Activated CD8-positive, alpha-beta memory T cell treated with anti-CD3 and anti-CD28 coated beads, Interleukin-2, amount 50 U/mL, for 4 hours (primary cell): ENCODE results near the gene LBH.

Experiments
- DNase-seq: peaks from one replicate; pipeline ENCODE4 v3.0.0-alpha.2; 2020

Gene LBH

GRCh38 chr2:30235859-30236535 lies 4.7 kb downstream of the LBH start:
- DNase-seq = peak; percentile 65

DNA sequence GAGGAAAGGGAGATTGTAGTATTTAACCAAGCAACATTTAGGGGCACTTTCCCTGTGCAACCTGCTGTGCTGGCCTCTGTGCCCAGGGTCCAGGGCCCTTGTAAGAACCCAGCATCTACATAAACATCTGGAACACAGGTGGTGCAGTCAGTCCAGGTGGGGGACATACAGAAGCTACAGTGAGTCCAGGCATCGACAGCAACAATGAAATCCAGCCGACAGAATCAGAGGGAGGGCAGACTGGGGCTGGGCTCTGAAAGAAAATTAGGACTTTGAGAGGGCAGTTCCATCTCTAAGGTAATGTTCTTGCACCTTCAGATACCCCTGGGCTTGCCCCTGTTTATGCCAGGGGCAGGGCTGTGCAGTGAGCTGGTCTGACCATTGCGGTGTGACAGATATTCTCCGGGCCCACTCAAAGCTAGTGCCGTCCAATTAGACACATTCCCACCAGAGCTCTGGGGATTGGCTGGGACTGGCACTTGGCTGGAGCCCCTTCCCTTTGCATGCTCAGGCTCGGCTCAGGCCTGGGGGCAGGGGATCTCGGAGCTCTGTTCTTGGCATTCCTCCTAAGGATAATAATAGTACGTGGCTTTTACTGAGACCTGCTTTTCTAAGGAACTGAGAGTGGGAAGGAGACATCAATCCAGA lies 5.4 kb downstream of the LBH start:
- DNase-seq = no peak

- DNase-seq = no peak
Measured at GRCh38 chr2:30237239-30237965, 6.1 kb downstream of the LBH start.

GRCh38 chr2:30237966-30238800 lies 6.8 kb downstream of the LBH start:
- no peak for DNase-seq

DNA sequence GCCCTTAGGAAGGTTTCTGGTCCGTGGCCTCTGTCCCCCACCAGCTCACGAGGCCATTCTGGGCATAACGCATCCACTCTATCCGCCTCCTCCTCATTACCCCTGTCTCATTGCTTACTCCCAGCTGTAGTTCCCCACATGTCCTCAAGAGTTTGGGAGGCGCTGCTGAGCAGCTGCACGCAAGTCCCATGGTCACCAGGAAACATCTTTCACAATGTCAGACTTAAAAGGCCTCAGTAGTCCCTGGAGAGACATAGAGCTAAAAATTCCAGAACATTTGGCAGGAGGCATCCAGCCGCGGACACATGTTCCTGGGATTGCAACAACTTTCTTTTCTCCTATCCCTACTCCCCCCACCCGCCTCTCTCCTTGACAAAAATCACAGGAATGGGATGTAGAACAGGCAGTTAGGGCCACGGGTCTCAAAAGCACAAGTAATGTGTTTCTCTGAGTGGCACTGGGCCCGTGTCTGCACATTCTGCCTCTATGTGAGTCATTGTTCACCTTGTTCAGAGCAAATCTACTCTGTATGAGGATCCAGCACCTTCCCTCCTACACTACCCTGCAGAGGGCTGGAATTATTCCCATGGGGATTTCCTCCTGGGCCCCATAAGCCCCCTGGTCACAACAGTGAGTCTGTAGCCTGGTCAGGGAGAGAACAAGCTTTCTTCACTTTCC lies 8.1 kb downstream of the LBH start:
- DNase-seq = peak; percentile 72

DNA sequence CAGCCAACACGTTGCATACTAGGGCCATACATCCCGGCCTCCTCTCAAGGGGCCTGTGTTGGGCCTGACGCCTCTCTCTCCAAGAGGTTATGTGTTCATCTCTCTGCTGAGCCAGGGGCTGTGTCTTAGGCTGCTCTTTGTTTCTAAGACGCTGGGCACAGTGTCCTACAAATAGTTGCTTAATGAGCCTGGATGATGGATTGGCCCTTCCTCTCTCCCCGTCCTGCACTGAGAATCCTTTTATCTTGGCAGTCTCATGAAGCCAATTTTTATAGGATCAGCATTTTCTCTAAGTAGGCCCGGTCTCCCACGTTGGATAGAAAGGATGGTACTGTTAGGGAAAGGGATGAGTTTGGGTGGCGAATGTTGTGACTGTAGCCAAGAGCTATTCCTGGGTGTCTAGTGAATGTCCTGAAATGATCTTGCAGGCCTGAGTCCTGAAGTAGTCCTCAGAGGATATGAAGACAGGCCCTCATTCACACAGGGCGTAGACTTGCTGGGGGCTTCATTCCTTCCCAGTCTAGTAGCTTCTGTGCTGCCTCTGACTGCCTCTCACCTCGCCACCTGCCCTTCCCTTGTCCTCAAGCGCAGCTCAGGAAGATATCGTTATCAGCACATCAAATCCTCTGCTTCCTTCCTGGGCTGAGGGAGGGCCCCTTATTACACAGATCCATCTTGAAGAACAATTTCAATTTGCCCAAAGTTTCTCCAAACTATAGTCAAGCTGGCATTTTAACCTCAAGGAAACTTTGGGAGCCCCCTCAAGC lies 8.8 kb downstream of the LBH start:
- no peak for DNase-seq

- no peak for DNase-seq
Measured at GRCh38 chr2:30243231-30243630, 11.9 kb downstream of the LBH start.

DNA sequence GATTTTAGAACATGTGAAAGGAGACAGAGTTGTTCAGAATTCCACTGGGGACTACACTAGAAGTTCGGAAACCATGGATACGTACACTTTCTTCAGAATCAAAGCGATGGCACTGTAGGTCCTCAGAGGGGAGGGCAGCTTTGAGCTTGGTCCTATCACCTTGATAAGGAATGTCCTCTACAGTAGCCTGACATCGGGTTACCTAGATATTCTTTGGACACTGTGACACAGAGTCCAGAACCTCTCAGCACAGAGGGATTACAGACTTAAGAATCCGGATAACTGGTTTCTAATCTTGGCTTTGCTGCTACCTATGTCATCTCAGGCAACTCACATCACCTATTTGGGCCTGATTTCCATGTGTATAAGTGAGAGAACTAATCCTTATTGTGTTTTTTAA lies 14.0 kb downstream of the LBH start:
- DNase-seq = no peak

DNA sequence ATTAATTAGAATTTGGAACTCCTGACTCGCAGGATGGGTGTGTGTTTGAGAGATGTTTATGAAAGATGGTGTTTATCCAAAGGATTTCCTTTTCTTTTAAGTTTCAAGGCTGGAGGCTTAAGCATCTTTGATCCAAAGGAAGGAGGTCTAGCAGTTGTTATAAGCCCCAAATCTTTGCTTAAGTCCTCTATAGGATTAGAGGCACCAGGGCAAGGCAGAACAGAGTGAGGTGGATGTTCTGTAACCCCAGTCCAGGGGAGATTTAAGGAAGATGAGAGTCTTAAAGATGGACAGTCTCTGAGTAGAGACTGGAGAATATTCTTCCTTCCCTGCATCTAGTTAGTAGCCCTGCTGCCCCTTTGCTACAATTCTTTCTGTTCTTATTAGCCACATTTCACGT lies 17.5 kb downstream of the LBH start:
- no peak for DNase-seq

DNA sequence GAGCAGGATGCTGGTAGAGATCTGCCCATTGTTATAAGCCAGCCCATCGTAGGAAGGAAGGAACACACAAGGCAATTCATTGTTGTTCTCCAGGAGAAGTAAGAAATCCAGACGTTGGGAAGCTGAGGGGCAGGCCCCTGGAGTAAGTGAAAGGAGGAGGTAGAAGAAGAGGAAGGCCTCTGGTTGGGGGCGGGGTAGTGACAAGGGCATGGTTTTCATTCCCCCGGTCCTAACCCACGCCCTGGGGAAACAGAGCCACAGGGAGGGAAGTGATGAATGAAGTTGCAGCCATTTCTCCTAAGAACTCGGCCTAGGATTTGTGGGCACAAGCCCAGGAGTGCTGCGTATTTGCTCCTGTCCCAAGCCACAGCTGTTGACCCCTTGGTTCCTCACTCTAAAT lies 18.0 kb downstream of the LBH start:
- DNase-seq = no peak

GRCh38 chr2:30250421-30250820 lies 19.1 kb downstream of the LBH start:
- DNase-seq = no peak

GRCh38 chr2:30252723-30253701 lies 21.7 kb downstream of the LBH start:
- peak; percentile 71 for DNase-seq

- DNase-seq = no peak
Measured at GRCh38 chr2:30253873-30254684, 22.7 kb downstream of the LBH start.

DNA sequence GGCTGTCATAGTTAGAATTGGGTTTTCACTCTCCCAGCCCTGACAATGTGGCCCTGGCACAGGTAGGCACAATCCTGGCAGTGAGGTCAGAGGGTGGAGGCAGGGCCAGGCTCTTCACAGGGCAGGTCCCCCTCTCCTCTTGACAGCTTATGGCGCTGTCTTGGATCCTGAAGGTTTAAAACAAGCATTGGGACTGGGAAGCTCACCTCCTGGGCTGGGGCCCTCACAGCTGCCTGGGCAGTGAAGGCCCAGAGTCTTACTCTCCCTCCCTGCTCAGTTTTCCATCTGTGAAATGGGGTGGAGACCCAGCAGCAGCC lies 23.3 kb downstream of the LBH start:
- DNase-seq = no peak

GRCh38 chr2:30255026-30255425 lies 23.7 kb downstream of the LBH start:
- no peak for DNase-seq

- DNase-seq = no peak
Measured at GRCh38 chr2:30255466-30256408, 24.4 kb downstream of the LBH start.

DNA sequence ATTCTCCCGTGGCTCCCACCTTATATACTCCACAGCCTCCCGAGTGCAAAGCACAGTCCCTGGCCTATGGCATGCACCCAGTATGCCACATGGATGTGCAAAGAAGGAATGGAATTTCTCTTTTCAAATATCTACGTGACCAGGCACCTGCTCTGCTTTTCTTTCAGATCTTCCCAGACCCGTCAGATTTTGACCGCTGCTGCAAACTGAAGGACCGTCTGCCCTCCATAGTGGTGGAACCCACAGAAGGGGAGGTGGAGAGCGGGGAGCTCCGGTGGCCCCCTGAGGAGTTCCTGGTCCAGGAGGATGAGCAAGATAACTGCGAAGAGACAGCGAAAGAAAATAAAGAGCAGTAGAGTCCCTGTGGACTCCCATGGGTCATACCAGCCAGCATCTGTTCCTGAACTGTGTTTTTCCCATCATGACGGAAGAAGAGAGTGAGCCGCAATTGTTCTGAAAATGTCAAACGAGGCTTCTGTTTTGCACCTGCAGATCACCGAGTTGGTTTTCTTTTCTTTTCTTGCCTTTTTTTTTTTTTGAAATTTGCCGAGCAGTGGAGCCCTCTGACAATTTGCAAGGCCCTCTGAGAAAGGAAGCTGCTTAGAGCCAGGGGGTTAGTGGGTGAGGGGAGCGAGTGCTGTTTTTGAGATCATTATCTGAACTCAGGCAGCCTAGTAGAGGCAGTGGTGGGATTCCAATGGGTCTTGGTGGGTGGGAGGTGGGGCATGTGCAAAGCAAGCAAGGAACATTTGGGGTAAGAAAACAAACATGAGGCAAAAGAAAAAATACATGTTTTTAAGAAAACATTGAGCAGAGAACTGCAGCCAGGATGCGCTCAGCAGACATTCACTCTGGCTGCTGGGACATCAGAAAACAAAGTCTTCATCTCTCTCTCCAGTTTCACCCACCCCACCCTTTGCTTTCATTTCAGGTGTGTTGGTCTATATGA lies 26.2 kb downstream of the LBH start:
- no peak for DNase-seq

GRCh38 chr2:30259071-30259470 lies 27.7 kb downstream of the LBH start:
- DNase-seq = no peak
